ENCODE results near the gene TWF2.
A peak's percentile ranks its signal among the peaks of the same experiment; 100 is the strongest.
"Not testable (repeated sequence)": the region's sequence is repeated elsewhere in the genome, so short reads cannot be mapped to it uniquely, and the experiment has no call there.

TWF2 gene

DNA sequence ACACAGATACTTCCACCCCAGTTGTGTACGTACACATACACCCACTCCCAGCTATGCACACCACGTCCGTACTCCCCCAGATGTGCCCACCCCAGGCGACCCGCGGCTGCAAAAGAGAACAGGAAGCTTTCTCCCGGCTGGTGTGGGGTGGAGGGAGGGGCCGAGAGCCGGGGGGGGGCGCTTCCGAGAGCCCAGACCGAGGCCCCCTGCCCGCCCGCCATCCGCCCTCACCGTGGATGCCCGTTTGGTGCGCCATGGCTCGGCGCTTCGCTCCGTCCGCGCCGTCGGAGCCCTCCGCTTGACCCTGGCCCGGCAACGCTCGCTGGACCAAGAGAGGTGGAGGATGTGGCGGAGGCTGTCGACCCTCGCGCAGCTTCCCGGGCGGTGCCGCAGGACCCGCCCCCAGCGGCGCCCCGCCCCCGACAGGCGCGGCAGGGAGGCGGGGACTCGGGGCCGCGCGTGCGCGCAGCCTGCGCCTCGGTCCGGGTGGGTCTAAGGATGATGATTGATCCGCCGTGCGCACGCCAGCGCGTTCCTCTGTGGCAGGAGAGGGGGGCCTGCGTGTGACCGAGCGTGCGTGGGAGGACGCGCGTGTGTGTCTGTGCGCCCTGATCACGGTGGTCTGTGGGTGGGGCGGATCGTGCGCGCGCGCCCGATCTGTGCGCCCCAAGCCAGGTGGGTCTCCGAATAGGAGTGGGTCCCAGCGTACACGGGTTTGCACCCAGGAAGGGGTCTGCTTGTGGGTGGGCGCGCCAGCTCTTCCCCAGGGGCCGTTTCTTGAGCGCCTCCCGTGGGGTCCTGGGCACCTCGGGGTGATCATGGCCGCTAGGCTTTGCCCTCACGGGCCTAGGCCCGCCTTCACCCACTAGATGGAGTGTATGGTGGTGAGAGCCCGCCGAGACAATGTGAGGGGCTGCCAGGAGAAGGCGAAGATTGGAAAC is at the start of gene TWF2:
Gene TWF2, minus strand, starts transcription at position 398 of the 941 bp plus-strand sequence. Its CDS starts 142 bp downstream, at position 256.
- in situ Hi-C loops (cut with HindIII; ENCODE audit: low pct_ligation_motif_present, low pct_unique_long_range_greater_than_20kb, low sequenced_read_pairs): no loop called here
- peak; percentile 78 for DNase-seq

GRCh38 chr3:52288674-52289073 is 49.7 kb upstream of the TWF2 start:
- in situ Hi-C loops (cut with HindIII; ENCODE audit: low pct_ligation_motif_present, low pct_unique_long_range_greater_than_20kb, low sequenced_read_pairs): no loop called here

GRCh38 chr3:52286777-52287110 is 47.8 kb upstream of the TWF2 start:
- in situ Hi-C loops (cut with HindIII; ENCODE audit: low pct_ligation_motif_present, low pct_unique_long_range_greater_than_20kb, low sequenced_read_pairs): no loop called here

More at GRCh38 chr3:52288674-52289073, 49.7 kb upstream of the TWF2 start:
- no peak for DNase-seq

DNA sequence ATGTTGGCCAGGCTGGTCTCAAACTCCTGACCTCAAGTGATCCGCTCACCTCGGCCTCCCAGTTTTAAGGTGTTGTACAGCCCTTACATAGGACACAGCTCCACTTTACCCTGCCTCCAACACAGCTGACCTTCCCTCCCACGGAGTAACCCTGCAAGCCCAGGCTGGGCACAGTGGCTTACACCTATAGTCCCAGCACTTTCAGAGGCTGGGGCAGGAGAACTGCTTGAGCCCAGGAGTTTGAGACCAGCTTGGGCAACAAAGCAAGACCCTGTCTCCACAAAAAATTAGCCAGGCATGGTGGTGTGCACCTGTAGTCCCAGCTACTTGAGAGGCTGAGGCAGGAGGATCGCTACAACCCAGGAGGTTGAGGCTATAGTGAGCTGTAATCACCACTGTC is 45.1 kb upstream of the TWF2 start:
- DNase-seq; in situ Hi-C loops (cut with HindIII; ENCODE audit: low pct_ligation_motif_present, low pct_unique_long_range_greater_than_20kb, low sequenced_read_pairs): not testable (repeated sequence)

More at GRCh38 chr3:52286777-52287110, 47.8 kb upstream of the TWF2 start:
- DNase-seq: peak; percentile 22

GRCh38 chr3:52283306-52283705 is 44.3 kb upstream of the TWF2 start:
- DNase-seq: no peak
- in situ Hi-C loops (cut with HindIII; ENCODE audit: low pct_ligation_motif_present, low pct_unique_long_range_greater_than_20kb, low sequenced_read_pairs): no loop called here

- in situ Hi-C loops (cut with HindIII; ENCODE audit: low pct_ligation_motif_present, low pct_unique_long_range_greater_than_20kb, low sequenced_read_pairs): no loop called here
- DNase-seq: peak; percentile 31
These were observed 43.2 kb upstream of the TWF2 start for GRCh38 chr3:52281981-52282801.

DNA sequence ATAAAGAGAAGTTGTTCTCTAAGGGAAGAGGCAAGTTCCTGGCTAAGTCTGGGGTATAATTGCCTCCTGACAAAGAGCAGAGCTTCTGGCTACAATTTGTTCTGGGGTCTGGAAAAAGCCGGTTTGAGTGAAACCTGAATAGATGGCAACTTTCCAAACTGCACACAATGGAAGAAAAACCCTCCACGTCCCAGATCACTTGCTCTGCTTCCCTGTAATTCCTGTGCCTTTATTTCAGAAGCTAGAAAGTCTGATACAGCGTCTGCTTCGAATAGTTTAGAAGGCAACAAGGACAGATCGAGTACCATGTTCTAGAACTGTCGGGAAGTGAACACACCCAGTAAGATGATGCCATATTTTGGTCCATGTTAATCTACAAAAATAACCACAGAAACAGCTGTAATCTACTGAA is 41.1 kb upstream of the TWF2 start:
- no peak for DNase-seq
- in situ Hi-C loops (cut with HindIII; ENCODE audit: low pct_ligation_motif_present, low pct_unique_long_range_greater_than_20kb, low sequenced_read_pairs): no loop called here

DNA sequence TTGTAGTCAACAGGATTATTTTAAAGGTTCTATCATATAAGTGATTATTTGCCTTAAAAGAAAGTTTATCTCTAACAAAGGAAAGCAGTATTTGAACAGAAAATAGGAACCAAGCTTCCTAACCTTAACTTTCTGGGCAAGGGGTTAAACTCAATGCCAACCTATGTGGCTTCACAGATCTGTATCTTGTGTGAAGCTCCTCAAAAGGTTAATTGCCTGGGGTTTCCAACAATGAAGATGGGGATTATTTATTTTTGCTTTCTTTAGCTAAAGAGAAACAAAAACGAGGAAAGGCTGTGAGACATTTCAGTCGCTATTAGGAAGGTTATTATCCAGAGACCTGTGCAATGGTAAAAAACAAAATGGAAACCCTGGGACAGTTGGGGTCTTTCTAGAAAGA is 40.6 kb upstream of the TWF2 start:
- in situ Hi-C loops (cut with HindIII; ENCODE audit: low pct_ligation_motif_present, low pct_unique_long_range_greater_than_20kb, low sequenced_read_pairs): no loop called here
- DNase-seq: no peak

DNA sequence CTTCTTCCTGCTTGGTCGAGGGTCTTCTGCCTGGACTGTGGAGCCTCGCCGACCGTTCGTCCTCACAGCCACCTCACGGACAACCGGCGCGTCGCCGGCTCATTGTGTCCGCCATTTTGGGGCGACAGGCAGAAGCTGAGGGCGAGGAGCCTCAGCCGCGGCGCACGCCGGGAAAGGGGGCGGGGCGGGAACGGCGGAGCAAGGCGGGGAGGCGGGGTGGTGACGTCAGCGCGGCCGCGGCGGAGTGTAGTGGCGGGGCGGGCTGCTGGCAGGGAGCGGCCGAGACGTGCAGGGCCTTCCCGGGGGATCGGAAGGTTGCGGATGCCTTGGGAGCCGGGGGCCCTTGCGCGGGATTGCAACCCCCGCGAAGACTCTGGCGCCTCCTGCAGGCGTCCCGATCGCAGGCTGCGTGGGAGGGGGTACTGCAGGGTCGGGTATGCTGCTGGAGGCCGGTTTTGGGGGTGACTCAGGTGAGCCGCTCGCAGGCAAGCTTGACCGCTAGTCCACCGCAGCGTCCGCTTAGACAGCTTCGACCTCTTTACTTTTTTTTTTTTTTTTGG is 39.6 kb upstream of the TWF2 start, which contains the start of gene WDR82:
Gene WDR82, minus strand, starts transcription at position 140 of the 560 bp plus-strand sequence. CDS start 288 bp downstream, outside the sequence.
- in situ Hi-C loops (cut with HindIII; ENCODE audit: low pct_ligation_motif_present, low pct_unique_long_range_greater_than_20kb, low sequenced_read_pairs): no loop called here
- peak; percentile 88 for DNase-seq

DNA sequence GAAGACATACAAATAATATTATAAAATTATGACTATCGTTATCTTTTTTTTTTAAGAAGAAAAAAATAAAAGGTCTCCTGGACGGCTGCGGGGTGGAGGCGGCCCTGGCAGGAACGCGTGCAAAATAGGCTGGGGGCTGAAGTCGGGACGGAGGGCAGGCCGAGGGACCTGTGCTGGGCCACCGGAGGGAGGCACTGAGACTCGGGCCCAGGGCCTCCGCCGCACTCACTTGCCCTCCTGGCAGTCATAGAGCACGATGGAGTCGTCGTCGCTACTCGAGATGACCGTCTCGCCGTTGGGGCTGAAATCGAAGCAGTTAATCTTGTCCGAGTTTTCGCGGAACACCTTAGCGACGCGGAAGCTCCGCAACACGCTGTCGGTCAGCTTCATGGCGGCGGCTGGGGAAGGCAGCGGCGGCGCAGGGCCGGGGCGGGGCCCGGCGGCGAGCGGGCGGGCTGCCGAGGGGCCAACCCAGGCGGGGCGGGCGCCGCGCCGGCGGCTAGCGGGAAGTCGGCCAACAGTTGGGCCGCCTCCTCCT is 39.1 kb upstream of the TWF2 start:
- DNase-seq: peak; percentile 48
- in situ Hi-C loops (cut with HindIII; ENCODE audit: low pct_ligation_motif_present, low pct_unique_long_range_greater_than_20kb, low sequenced_read_pairs): no loop called here

DNA sequence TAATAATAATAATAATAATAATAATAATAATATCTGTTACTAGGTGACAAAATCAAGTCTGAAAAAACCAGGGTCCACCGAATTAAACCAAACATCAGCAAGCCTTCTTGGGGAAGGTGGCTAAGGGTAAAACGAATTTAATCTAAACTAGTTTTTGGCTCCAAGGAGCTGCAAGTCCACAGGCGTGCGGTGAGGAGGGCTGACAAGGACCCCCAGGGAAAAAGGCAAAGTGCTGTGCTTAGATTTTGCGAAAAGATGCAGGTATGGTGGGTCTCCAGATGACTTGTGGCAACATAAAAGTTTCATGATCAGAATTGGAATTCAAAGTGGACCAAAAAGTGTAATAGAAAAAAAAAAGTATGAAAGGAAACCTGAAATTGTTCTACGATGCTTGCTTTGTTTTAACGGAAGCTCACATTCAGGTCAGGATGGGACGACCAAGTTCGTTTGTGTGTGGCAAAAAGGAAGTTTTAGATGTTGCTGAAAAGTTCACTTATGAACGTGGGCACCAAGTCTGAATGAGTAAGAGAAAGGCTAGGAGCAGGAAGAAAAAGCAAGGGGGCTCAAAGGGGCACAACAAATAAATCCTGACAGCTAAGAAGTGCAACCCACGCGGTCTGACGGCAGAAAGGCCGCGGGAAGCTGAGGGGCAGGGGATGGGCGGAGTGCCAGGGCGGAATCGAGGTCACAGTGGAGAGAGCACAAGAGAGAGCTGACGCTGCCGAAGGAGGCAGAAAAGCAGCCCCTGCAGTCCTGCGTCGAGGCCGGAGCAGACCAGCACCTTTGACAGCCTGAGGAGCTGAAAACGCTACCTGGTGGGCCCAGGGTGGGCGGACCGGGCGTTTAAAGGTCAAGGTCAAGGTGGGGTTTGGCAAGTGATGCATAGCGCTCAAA is 38.4 kb upstream of the TWF2 start:
- peak; percentile 67 for DNase-seq
- in situ Hi-C loops (cut with HindIII; ENCODE audit: low pct_ligation_motif_present, low pct_unique_long_range_greater_than_20kb, low sequenced_read_pairs): no loop called here

GRCh38 chr3:52274781-52275180 is 35.8 kb upstream of the TWF2 start:
- in situ Hi-C loops (cut with HindIII; ENCODE audit: low pct_ligation_motif_present, low pct_unique_long_range_greater_than_20kb, low sequenced_read_pairs); DNase-seq: not testable (repeated sequence)

DNA sequence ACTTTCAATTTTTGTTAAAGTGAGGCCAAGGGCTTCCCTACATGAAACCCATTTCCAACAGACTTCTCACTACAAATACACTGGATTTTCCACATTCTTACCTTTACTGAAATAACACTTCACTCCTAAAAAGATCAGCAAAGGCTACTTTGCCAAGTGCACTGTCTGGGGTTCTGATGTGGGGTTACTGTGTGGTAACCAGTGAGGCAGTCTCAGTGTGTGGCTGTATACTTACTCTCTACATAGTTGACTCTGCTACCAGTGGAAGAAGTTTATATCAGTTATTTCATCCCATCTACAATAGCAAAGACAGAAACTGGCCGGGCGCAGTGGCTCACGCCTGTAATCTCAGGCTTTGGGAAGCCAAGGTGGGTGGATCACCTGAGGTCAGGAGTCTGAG is 33.9 kb upstream of the TWF2 start:
- in situ Hi-C loops (cut with HindIII; ENCODE audit: low pct_ligation_motif_present, low pct_unique_long_range_greater_than_20kb, low sequenced_read_pairs): no loop called here
- DNase-seq: no peak

DNA sequence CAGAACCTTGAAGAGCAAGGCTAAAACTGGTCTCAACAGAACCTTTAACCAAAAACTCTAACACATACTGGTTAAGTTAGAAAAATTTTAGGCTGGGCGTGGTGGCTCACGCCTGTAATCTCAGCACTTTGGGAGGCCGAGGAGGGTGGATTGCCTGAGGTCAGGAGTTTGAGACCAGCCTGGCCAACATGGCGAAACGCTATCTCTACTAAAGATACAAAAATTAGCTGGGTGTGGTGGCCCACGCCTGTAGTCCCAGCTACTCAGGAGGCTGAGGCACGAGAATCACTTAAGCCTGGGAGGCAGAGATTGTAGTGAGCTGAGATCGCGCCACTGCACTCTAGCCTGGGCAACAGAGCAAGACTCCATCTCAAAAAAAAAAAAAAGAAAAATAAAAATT is 33.2 kb upstream of the TWF2 start:
- in situ Hi-C loops (cut with HindIII; ENCODE audit: low pct_ligation_motif_present, low pct_unique_long_range_greater_than_20kb, low sequenced_read_pairs): not testable (repeated sequence)

DNA sequence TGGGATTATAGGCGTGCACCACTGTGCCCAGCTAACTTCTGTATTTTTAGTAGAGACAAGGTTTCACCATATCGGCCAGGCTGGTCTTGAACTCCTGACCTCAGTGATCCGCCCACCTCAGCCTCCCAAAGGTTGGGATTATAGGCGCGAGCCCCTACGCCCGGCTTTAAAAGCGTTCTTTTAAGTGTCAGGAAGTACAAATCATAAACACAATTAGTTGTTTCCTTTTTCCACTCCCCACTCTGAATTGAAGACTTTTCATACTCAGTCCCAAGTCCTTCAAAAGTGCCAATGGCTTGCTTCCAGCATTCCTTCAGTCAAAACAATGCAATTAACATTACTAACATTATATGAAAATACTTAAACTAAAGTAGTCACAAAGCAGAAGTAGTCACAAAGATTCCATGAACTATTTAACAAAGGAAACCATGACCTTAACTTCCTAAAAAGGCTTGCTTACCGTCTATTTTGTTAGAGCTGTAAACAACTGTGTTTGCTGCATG is 31.3 kb upstream of the TWF2 start:
- in situ Hi-C loops (cut with HindIII; ENCODE audit: low pct_ligation_motif_present, low pct_unique_long_range_greater_than_20kb, low sequenced_read_pairs): no loop called here
- no peak for DNase-seq

More for the DNA sequence above, 33.2 kb upstream of the TWF2 start:
- not testable (repeated sequence) for DNase-seq

GRCh38 chr3:52269776-52270175 is 30.8 kb upstream of the TWF2 start:
- in situ Hi-C loops (cut with HindIII; ENCODE audit: low pct_ligation_motif_present, low pct_unique_long_range_greater_than_20kb, low sequenced_read_pairs): no loop called here
- no peak for DNase-seq

- in situ Hi-C loops (cut with HindIII; ENCODE audit: low pct_ligation_motif_present, low pct_unique_long_range_greater_than_20kb, low sequenced_read_pairs): no loop called here
- no peak for DNase-seq
These were observed 29.1 kb upstream of the TWF2 start for GRCh38 chr3:52268036-52268435.

GRCh38 chr3:52265387-52265786 is 26.4 kb upstream of the TWF2 start:
- in situ Hi-C loops (cut with HindIII; ENCODE audit: low pct_ligation_motif_present, low pct_unique_long_range_greater_than_20kb, low sequenced_read_pairs): no loop called here
- DNase-seq: no peak
